Liver (tissue), 3 donors: ENCODE measurements around the gene SOX8.

Experiments
- CTCF ChIP-seq: fragments of 150-350 bp; IDR thresholded peaks from 2 replicates; pipeline ENCODE4 v1.5.1; 2017; ENCODE audit warnings: improper control_type of control experiment, low read depth, low read length; ENCODE audit not compliant: missing input control
- REST ChIP-seq: IDR thresholded peaks from 2 replicates; pipeline ENCODE4 v1.6.1; 2016; ENCODE audit warnings: antibody characterized with exemption, mild to moderate bottlenecking
- SP1 ChIP-seq: IDR thresholded peaks from 2 replicates; pipeline ENCODE4 v1.6.1; 2018; ENCODE audit warnings: antibody characterized with exemption, mild to moderate bottlenecking
- TAF1 ChIP-seq: conservative IDR thresholded peaks from 2 replicates; pipeline ENCODE4 v1.6.1; 2016; ENCODE audit warnings: antibody characterized with exemption, mild to moderate bottlenecking
- donor health status: healthy.
- donor health status: healthy.

- TF ChIP-seq TAF1 = no peak
- no peak for TF ChIP-seq CTCF
- no peak for TF ChIP-seq REST
- no peak for TF ChIP-seq SP1
Observed at GRCh38 chr16:1028056-1028455, 46.5 kb downstream of the SOX8 start.
